ENCODE results near the gene TBL1XR1.

Gene TBL1XR1

GRCh38 chr3:177197041-177197726, at the start of gene TBL1XR1:
TSS of gene TBL1XR1 (minus strand) at chr3:177197482. CDS start at chr3:177064977, 132,505 bp downstream.
- peak; percentile 94 for DNase-seq (ENCODE audit: low spot score)

DNA sequence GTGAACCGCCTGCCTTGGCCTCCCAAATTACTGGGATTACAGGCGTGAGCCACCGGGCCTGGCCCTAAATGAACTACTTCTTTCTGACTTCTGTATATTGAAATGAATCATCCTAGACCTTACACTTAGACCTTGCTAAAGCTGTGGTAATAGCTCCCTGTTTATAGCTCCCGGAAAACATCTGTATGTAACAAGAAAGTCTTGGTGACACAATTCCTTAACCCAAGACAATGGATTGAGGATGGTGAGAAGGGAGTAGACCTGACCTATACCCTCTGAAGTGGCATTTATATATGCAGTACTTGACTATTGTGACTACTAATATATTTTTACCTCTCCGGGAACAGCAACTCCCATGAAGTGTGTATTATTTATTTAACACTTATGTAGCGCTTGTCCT, 48.0 kb upstream of the TBL1XR1 start:
- no peak for DNase-seq (ENCODE audit: low spot score)

- no peak for DNase-seq (ENCODE audit: low spot score)
Observed at GRCh38 chr3:177244606-177245005, 47.3 kb upstream of the TBL1XR1 start.

- DNase-seq (ENCODE audit: low spot score), result no peak
Observed at GRCh38 chr3:177238686-177239216, 41.5 kb upstream of the TBL1XR1 start.

- no peak for DNase-seq (ENCODE audit: low spot score)
Observed at GRCh38 chr3:177237206-177237605, 39.9 kb upstream of the TBL1XR1 start.

GRCh38 chr3:177236704-177237103, 39.4 kb upstream of the TBL1XR1 start:
- DNase-seq (ENCODE audit: low spot score), result peak; percentile 16

- DNase-seq (ENCODE audit: low spot score), result no peak
Observed at GRCh38 chr3:177234121-177234520, 36.8 kb upstream of the TBL1XR1 start.

- DNase-seq (ENCODE audit: low spot score), result no peak
Observed at GRCh38 chr3:177231242-177231641, 34.0 kb upstream of the TBL1XR1 start.

DNA sequence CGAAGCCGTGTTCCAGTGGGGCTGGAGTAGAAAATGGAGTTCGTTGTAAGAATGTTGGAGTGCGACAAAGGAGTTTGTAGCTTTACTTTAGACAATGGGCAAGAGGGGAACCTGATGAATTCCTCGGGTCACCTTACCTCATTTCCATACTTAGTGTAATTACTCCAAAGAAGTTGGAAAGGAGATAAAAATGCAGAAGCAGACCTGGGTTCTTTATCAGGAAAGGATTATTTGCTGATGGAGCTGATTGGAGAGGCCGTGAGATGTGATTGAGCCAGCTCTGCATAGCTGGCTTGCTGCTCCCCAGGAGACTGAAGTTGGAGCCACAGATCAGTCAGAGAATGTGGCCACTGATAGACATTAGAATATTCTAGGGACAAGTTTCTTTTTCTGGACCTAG, 33.4 kb upstream of the TBL1XR1 start:
- DNase-seq (ENCODE audit: low spot score), result no peak

DNA sequence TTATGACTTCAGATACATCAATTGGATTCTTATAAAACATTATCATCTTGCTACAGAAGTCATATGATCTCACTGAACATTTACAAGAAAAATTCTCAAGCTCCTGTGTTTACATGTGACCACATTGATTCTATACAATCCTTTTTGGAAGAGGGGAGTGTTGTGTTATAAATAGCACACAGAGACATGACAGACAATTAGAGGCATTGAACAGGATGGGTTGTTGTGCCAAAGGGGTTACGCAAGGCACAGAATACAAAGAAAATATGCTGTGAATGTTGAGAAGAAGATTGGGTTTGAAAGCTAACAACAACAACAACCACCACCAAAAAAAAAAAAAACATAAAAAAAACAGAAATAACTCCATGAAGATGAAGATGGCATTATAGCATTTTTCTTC, 32.5 kb upstream of the TBL1XR1 start:
- peak; percentile 9 for DNase-seq (ENCODE audit: low spot score)

DNA sequence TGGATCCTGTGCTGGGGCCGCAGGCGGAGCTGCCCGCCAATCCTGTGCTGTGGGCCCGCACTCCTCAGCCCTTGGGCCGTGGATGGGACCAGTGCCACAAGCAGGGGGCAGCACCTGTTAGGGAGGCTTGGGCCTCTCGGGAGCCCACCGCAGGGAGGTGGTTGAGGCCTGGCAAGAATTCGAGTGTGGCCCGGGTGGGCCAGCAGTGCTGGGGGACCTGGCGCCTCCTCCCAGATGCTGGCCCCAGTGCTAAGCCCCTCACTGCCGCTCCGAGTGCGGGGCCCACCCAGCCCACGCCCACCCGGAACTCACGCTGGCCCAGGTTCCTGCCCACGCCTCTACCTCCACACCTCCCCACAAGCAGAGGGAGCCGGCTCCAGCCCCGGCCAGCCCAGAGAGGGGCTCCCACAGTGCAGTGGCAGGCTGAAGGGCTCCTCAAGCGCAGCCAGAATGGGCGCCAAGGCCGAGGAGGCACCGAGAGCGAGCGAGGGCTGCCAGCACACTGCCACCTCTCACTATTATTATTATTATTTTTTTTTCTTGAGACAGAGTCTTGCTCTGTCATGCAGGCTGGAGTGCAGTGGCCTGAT, 31.4 kb upstream of the TBL1XR1 start:
- DNase-seq (ENCODE audit: low spot score), result no peak

- no peak for DNase-seq (ENCODE audit: low spot score)
Observed at GRCh38 chr3:177224414-177224813, 27.1 kb upstream of the TBL1XR1 start.

GRCh38 chr3:177221744-177222143, 24.5 kb upstream of the TBL1XR1 start:
- DNase-seq (ENCODE audit: low spot score), result no peak

- no peak for DNase-seq (ENCODE audit: low spot score)
Observed at GRCh38 chr3:177220136-177220974, 23.1 kb upstream of the TBL1XR1 start.

- DNase-seq (ENCODE audit: low spot score), result no peak
Observed at GRCh38 chr3:177213801-177214535, 16.7 kb upstream of the TBL1XR1 start.

DNA sequence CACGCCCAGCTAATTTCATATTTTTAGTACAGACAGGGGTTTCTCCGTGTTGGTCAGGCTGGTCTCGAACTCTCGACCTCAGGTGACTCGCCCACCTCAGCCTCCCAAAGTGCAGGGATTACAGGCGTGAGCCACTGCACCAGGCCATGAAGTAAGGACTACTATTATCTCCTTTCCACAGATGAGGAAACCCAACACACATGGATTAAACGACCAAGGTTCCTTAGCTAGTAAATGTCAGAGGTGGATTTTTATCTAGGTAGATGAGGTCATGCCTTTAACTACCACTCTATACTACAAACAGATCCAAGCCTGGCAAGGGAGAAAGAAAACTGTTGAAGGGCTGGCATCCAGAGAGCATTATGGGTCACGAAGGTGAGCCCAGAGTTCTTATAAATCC, 15.5 kb upstream of the TBL1XR1 start:
- no peak for DNase-seq (ENCODE audit: low spot score)

DNA sequence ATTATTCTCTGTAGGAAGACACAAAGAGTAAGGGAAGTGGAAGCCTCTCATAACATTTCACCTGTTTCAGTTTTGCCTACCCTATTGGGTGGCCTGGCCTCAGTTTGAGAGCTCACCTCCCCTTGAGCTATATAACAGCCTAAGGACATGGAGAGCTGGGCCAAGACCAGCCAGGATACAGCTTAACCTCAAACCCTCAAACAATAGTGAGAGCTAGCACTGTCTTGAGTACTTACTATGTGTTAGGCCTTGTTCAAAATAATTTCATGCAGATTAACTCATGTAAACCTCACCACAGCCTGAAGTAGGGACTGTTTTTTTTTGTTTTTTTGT, 15.0 kb upstream of the TBL1XR1 start:
- no peak for DNase-seq (ENCODE audit: low spot score)

- DNase-seq (ENCODE audit: low spot score), result no peak
Observed at GRCh38 chr3:177211503-177212277, 14.4 kb upstream of the TBL1XR1 start.

- no peak for DNase-seq (ENCODE audit: low spot score)
Observed at GRCh38 chr3:177210744-177211502, 13.6 kb upstream of the TBL1XR1 start.

GRCh38 chr3:177209509-177209908, 12.2 kb upstream of the TBL1XR1 start:
- DNase-seq (ENCODE audit: low spot score), result no peak

- DNase-seq (ENCODE audit: low spot score), result no peak
Observed at GRCh38 chr3:177208781-177209180, 11.5 kb upstream of the TBL1XR1 start.
